Sigmoid colon (tissue), 3 donors: ENCODE results near the gene USB1.

ENCODE experiments used
- POLR2A ChIP-seq, 2 donors: fragments of 450-650 bp; IDR thresholded peaks; one replicate each; pipeline ENCODE4 v1.6.1; 2016; ENCODE audit warnings: antibody characterized with exemption in 2 of 2, mild to moderate bottlenecking in 2 of 2, moderate library complexity in 2 of 2
- TF ChIP-seq, protein P1 (sequence below), 4 experiments: fragments of 450-650 bp in 3 of 4; fragments of 200-600 bp in 1 of 4; IDR thresholded peaks; one replicate each; pipeline ENCODE4 v1.5.1; 2016 to 2019; ENCODE audit warnings: antibody characterized with exemption in 4 of 4, mild to moderate bottlenecking in 3 of 4, moderate library complexity in 2 of 4

DNA sequence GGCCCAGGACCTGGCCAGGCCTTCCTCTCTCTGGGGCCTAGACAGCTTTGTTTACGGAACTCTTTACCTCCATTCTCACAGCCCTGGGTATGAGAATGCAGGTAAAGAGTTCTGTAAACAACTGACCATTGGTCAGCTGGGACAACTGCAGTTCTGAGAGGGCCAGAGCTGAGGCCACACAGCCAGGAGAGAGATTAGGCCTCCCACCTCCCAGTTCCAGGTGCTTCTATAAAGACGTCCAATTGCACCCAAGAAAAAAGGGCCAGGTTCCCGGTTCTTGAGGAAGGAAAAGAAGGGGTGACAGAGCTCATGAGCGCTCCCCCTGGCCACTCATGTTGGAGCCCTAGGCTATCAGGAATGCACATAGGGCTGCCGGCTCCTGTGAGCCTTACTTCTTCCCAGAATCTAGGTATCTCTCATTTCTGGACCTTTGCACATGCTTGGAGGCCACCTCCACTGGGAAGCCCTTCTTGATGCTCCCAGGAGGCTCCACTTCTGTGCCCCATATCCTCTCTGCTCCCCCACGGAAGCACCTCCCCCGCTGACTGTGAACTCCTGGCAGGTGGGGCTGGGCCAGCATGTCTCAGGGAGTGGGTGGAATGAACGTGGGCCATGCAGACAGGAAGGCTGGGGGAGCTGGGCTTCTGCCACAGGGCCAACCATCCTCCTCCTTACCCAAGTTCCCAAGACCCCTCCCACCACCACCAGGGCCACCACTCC, 43.4 kb upstream of the USB1 start:
- TF ChIP-seq POLR2A (IDR thresholded peaks at IDR 0.05) = no peak
- TF ChIP-seq, protein P1, sequence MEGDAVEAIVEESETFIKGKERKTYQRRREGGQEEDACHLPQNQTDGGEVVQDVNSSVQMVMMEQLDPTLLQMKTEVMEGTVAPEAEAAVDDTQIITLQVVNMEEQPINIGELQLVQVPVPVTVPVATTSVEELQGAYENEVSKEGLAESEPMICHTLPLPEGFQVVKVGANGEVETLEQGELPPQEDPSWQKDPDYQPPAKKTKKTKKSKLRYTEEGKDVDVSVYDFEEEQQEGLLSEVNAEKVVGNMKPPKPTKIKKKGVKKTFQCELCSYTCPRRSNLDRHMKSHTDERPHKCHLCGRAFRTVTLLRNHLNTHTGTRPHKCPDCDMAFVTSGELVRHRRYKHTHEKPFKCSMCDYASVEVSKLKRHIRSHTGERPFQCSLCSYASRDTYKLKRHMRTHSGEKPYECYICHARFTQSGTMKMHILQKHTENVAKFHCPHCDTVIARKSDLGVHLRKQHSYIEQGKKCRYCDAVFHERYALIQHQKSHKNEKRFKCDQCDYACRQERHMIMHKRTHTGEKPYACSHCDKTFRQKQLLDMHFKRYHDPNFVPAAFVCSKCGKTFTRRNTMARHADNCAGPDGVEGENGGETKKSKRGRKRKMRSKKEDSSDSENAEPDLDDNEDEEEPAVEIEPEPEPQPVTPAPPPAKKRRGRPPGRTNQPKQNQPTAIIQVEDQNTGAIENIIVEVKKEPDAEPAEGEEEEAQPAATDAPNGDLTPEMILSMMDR (IDR thresholded peaks at IDR 0.05) = no peak
